Calu3 (cell line): ENCODE results near the gene EFR3B. TPM values are rescaled to one million over a fixed set of nuclear protein-coding genes. Genes with fewer than 3 reads are reported as not detected.

Experiments used
- BruUV-seq: library from RNA; stranded (reverse); fragments of 400-500 nt; replicated peaks from 2 replicates; lab custom pipeline; 2021; lab: Mats Ljungman, UMichigan
- CTCF ChIA-PET: fragments of 300-600 bp; sonication (Branson Sonifier 250); formaldehyde crosslinking; loops from one replicate; lab custom pipeline; 2022; ENCODE audit warnings: antibody characterized with exemption; lab: Charles Lee
- DNase-seq: peaks from one replicate; pipeline ENCODE4 v3.0.0; 2022
- H3K27ac Mint-ChIP-seq: one replicate; pipeline ENCODE4 v1.8.0; 2022; ENCODE audit warnings: mixed read lengths; ENCODE audit not compliant: unreplicated experiment
- H3K27me3 Mint-ChIP-seq: one replicate; pipeline ENCODE4 v1.8.0; 2022; ENCODE audit warnings: mixed read lengths; ENCODE audit not compliant: unreplicated experiment
- H3K36me3 Mint-ChIP-seq: one replicate; pipeline ENCODE4 v1.8.0; 2022; ENCODE audit warnings: mild to moderate bottlenecking, moderate library complexity, mixed read lengths; ENCODE audit not compliant: insufficient read depth, unreplicated experiment
- H3K4me1 Mint-ChIP-seq: one replicate; pipeline ENCODE4 v1.8.0; 2022; ENCODE audit warnings: mild to moderate bottlenecking, low read depth, mixed read lengths; ENCODE audit not compliant: unreplicated experiment
- H3K4me3 Mint-ChIP-seq: one replicate; pipeline ENCODE4 v1.8.0; 2022; ENCODE audit warnings: mild to moderate bottlenecking, low read depth, moderate library complexity, mixed read lengths; ENCODE audit not compliant: unreplicated experiment
- H3K9me3 Mint-ChIP-seq: one replicate; pipeline ENCODE4 v1.8.0; 2022; ENCODE audit warnings: low read depth, mixed read lengths; ENCODE audit not compliant: unreplicated experiment
- CTCF ChIP-seq: fragments of 200-600 bp; IDR thresholded peaks from one replicate; pipeline ENCODE4 v1.8.0; 2022; ENCODE audit warnings: antibody characterized with exemption; ENCODE audit not compliant: unreplicated experiment
- intact Hi-C: fragments of 100-400 bp; cut with micrococcal nuclease; formaldehyde crosslinking; loops from one replicate; pipeline ENCODE4 v1.10.0; 2022; ENCODE audit not compliant: unreplicated experiment
- total RNA-seq: library from RNA; stranded (reverse); gene quantifications from 2 replicates; pipeline ENCODE4 v1.2.3, GENCODE V29; 2022

The EFR3B gene
- total RNA-seq, 1 experiment from 2014 or later: 0.17 TPM

- H3K4me1 Mint-ChIP-seq: no peaks in the 10 kb centered on the region
- no peaks in the 10 kb centered on the region for H3K36me3 Mint-ChIP-seq
- BruUV-seq: no TSS peak
- CTCF ChIA-PET: no interaction called here
- no peak overlapping the region for H3K27ac Mint-ChIP-seq
- no peak overlapping the region for H3K4me3 Mint-ChIP-seq
- TF ChIP-seq CTCF: no peak
- no peaks in the 10 kb centered on the region for H3K9me3 Mint-ChIP-seq
- peaks cover 50% of the 10 kb centered on the region for H3K27me3 Mint-ChIP-seq
- no peak for DNase-seq
- intact Hi-C loops: no loop called here
Observed at GRCh38 chr2:25115902-25116301, 74.0 kb downstream of the EFR3B start.

- Mint-ChIP-seq H3K27me3 (peaks cover 50% of the 10 kb centered on the region), H3K27ac (no peak overlapping the region), H3K4me1 (no peaks in the 10 kb centered on the region), H3K36me3 (no peaks in the 10 kb centered on the region), H3K4me3 (no peak overlapping the region), H3K9me3 (no peaks in the 10 kb centered on the region)
- BruUV-seq: no TSS peak
- DNase-seq: no peak
- TF ChIP-seq CTCF: no peak
- intact Hi-C loops: no loop called here
- CTCF ChIA-PET: no interaction called here
Observed at GRCh38 chr2:25116956-25117355, 75.1 kb downstream of the EFR3B start.

- Mint-ChIP-seq H3K27me3 (peaks cover 53% of the 10 kb centered on the region), H3K36me3 (no peaks in the 10 kb centered on the region), H3K9me3 (no peaks in the 10 kb centered on the region), H3K4me3 (no peak overlapping the region), H3K4me1 (no peaks in the 10 kb centered on the region), H3K27ac (no peak overlapping the region)
- intact Hi-C loops: no loop called here
- TF ChIP-seq CTCF: no peak
- DNase-seq: no peak
- BruUV-seq: no TSS peak
- CTCF ChIA-PET: interaction anchor here (0.5 kb wide), 1 partner anchor 841 kb away, joined by 4 read pairs; no protein-coding TSS in a partner anchor
Observed at GRCh38 chr2:25119263-25119662, 77.4 kb downstream of the EFR3B start.

- no peaks in the 10 kb centered on the region for H3K4me1 Mint-ChIP-seq
- H3K27ac Mint-ChIP-seq: no peak overlapping the region
- CTCF ChIA-PET: no interaction called here
- BruUV-seq: no TSS peak
- peaks cover 29% of the 10 kb centered on the region for H3K27me3 Mint-ChIP-seq
- no peak overlapping the region for H3K4me3 Mint-ChIP-seq
- no peak for DNase-seq
- TF ChIP-seq CTCF: no peak
- intact Hi-C loops: no loop called here
- no peaks in the 10 kb centered on the region for H3K9me3 Mint-ChIP-seq
- no peaks in the 10 kb centered on the region for H3K36me3 Mint-ChIP-seq
Observed at GRCh38 chr2:25122367-25122766, 80.5 kb downstream of the EFR3B start.

GRCh38 chr2:25123682-25124081 is 81.8 kb downstream of the EFR3B start:
- CTCF ChIA-PET: no interaction called here
- no TSS peak for BruUV-seq
- Mint-ChIP-seq H3K27ac (no peak overlapping the region), H3K9me3 (no peaks in the 10 kb centered on the region), H3K27me3 (peaks cover 29% of the 10 kb centered on the region), H3K4me1 (no peaks in the 10 kb centered on the region), H3K36me3 (no peaks in the 10 kb centered on the region), H3K4me3 (no peak overlapping the region)
- intact Hi-C loops: no loop called here
- no peak for TF ChIP-seq CTCF
- DNase-seq: no peak
